Measurements from ENCODE around the gene ST6GALNAC1.
A peak's percentile ranks its signal among the peaks of the same experiment; 100 is the strongest.

The ST6GALNAC1 gene, protein sequence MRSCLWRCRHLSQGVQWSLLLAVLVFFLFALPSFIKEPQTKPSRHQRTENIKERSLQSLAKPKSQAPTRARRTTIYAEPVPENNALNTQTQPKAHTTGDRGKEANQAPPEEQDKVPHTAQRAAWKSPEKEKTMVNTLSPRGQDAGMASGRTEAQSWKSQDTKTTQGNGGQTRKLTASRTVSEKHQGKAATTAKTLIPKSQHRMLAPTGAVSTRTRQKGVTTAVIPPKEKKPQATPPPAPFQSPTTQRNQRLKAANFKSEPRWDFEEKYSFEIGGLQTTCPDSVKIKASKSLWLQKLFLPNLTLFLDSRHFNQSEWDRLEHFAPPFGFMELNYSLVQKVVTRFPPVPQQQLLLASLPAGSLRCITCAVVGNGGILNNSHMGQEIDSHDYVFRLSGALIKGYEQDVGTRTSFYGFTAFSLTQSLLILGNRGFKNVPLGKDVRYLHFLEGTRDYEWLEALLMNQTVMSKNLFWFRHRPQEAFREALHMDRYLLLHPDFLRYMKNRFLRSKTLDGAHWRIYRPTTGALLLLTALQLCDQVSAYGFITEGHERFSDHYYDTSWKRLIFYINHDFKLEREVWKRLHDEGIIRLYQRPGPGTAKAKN

GRCh38 chr17:76643553-76644148 lies at the start of gene ST6GALNAC1:
Gene ST6GALNAC1, minus strand, starts transcription at chr17:76643757. Its CDS starts 119 bp downstream, at chr17:76643638.
- no peak for DNase-seq

DNA sequence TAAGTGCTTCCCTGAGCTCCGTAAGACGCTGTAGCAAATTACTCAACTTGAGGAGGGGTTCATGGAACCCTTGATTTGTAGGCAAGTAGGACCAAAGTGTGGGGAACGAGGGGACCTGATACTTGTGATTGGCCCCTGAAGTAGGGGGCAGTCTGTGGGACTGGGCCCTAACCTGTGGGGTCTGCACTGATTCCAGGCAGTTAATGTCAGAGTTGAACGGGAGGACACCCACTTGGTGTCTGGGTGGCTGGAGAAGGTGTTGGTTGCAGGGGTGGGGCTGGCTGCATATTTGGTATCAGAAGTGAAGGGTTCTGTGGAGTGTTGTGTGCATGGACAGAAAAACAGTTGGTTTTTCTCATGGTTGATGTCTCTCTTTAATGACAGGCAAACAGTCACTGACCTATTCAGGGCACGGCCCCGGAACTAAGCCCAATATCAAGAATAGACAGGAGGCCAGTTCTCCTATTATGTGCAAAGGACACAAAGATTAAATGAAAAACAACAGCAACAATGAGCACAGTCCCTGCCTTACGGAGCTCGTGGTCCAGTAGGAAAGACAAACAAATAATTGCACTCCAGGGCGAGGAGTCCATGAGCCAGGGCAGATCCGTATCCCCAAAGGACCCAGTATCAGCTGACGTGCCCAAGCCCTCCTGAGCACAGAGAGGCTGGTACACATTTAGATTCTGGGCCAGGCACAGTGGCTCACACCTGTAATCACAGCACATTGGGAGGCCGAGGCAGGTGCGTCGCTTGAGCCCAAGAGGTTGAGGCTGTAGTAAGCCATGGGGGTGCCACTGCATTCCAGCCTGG lies 48.0 kb upstream of the ST6GALNAC1 start:
- no peak for DNase-seq

GRCh38 chr17:76690596-76691280 lies 47.2 kb upstream of the ST6GALNAC1 start:
- DNase-seq = no peak

GRCh38 chr17:76689859-76690258 lies 46.3 kb upstream of the ST6GALNAC1 start:
- DNase-seq = no peak

- no peak for DNase-seq
Observed at GRCh38 chr17:76688165-76688622, 44.6 kb upstream of the ST6GALNAC1 start.

DNA sequence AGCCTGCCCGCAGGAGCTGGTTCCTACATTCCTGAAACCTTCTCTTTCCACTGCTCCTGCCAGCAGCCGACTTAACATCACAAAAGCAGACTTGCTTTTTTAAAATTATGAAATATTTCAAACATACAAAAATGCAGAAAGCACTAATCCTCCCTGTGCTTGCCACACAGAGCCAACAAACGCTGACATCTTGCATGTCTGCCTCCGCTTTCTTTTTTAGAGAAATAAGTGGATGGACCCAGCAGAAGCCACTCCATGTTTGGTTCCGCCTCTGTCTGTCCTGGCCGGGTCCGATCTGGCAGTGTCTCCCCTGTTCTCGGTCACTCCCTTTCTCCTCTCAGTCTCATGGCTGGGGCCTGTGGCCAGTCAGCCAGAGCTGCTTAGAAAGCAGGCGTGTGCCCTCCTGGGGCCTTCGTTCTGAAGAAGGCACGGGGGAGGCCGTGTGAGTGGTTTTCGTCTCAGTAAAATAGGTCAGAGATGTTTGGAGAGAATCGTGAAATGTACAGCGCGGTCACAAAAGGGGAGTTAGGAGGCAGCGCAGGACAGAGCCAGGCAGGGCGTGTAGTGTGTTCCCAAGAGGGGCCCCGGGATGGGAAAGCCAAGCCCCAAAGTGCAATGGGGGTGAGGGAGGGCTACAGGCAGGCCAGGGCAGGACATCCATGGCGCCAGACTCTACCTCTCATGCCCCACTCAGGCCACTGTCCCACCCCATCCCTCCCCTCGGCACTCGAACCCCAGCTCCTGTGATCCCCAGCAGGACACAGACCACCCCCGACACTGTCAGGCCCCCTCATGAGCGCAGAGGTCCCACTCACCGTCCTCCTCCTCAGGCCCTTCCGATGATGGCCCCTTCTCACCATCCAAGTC lies 44.0 kb upstream of the ST6GALNAC1 start:
- no peak for DNase-seq

DNA sequence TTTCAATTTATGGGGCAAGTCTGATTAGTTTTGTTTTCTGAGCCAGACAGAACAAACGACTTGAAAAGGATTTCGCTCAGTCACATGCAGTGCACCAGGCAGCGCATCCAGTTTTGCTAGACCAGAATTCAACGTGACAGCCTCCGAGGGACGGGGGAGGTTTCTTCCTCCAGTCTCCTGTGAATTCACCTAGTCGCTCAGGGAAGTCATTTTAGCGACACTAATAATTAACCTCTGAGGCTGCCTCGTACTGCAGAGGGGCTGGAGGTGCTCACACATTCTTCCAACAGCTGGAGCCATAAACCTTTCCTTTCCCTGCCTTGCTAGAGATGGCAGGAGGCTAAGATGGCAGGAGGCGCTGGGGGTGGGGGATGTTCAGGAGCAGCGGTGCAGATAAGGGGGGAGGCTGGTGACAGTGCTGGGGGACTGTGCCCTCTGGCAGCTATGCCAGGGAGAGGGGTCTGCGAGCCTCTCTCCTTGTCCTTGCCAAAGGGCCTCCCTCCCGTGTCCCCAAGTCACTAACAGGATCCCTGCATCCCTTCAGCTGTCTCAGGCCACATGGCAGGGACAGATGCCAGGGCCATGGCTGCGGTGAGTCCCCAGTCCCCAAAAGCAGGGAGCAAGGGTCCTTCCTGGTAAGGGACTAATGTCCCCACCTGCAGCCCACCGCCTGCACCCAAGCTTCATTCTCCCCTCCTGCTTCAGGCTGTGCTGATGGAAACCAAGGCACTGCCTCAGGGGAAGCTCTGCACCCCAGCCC lies 43.2 kb upstream of the ST6GALNAC1 start:
- no peak for DNase-seq

DNA sequence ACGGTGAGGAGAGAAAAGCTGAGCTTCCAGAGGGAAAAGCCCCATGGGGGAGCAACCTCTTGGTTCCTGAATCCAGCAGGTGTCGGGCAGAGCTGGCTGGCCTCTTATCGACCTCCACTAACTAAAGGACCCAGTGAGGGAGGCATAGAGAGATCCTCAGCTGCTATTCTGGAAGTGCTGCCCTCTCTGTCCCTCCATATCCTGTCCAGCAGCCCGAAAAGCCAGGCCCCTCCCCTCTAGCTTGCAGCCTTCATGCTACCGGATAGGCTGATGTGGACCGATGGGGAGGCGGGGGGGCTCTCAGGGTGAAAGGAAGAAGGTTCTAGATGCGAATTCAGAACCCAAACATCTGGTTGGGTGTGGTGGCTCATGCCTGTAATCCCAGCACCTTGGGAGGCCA lies 42.3 kb upstream of the ST6GALNAC1 start:
- DNase-seq = no peak

GRCh38 chr17:76685366-76685765 lies 41.8 kb upstream of the ST6GALNAC1 start:
- no peak for DNase-seq

- DNase-seq = no peak
Observed at GRCh38 chr17:76684756-76685155, 41.2 kb upstream of the ST6GALNAC1 start.

GRCh38 chr17:76683921-76684745 lies 40.6 kb upstream of the ST6GALNAC1 start:
- DNase-seq = no peak

DNA sequence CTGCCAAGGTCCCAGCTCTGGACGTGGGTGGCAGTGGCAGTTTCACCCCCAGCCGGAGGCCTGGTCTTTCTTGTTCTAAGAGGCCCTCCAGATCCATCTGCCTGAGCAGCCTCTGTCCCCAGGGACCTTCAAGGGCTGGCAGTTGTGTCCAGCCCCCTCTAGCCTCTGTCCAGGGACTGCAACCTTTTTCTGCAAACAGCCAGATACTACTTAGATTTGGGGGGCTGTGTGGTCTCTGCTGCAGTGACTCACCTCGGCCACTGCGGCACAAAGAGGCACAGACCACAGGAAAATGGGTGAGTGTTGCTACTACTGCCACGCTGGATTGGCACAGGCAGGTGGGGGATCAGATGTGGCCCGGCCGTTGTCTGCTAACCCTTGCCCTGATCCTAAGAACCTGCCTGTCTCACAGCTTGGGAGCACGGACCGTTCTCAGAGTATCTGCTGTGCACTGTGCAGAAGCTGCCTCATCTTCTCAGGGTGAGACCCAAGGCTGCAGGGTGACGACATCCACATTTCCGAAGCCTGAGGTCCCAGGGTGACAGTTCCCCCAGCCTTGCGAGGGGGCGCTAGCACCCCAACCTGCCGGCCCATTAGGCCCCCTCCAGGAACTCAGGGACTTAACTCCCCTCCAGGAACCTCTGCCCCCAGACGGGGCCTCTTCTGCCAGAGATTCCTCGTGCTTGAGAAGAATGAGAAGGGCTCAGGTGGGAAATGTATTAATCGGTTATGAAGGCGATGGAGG lies 39.6 kb upstream of the ST6GALNAC1 start:
- no peak for DNase-seq

- DNase-seq = no peak
Observed at GRCh38 chr17:76682296-76682695, 38.7 kb upstream of the ST6GALNAC1 start.

- peak; percentile 82 for DNase-seq
Observed at GRCh38 chr17:76681222-76682137, 37.9 kb upstream of the ST6GALNAC1 start.

DNA sequence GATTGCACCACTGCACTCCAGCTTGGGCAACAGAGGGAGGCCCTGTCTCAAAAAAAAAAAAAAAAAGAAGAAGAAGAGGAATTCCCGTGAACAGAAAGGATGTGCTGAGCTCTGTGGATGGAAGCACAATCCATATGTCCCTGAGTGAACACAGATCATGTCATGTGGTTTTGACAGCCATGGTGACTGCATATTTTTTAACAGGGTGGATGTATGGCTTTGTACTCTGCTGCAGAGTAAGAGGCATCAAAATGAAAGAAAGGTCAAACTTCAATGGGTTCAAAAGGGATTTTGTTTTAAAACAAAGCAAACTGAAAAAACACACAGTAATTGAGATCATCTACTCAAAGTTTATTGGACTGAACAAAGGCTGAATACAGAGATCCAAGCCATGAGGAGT lies 35.7 kb upstream of the ST6GALNAC1 start:
- DNase-seq = no peak

GRCh38 chr17:76678330-76678729 lies 34.8 kb upstream of the ST6GALNAC1 start:
- DNase-seq = peak; percentile 36

GRCh38 chr17:76677406-76677805 lies 33.8 kb upstream of the ST6GALNAC1 start:
- DNase-seq = no peak

- no peak for DNase-seq
Observed at GRCh38 chr17:76676629-76677028, 33.1 kb upstream of the ST6GALNAC1 start.

Measured in stimulated activated CD8-positive, alpha-beta memory T cell treated with anti-CD3 and anti-CD28 coated beads, Interleukin-4, amount 100 ng/mL, for 48 hours (primary cell).